Epithelial cell of prostate (primary cell): ENCODE results near the gene MRPS12.
"Not testable (repeated sequence)": the region's sequence is repeated elsewhere in the genome, so short reads cannot be mapped to it uniquely, and the experiment has no call there.

Experiments
- DNase-seq: peaks from one replicate; pipeline ENCODE4 v3.0.0-alpha.2; 2011; ENCODE audit warnings: low read depth, low spot score
- H3K27ac ChIP-seq: fragments of 450-650 bp; 2 replicates; pipeline ENCODE4 v1.5.1; 2017; ENCODE audit warnings: mild to moderate bottlenecking

MRPS12 gene

GRCh38 chr19:38932425-38933179, 1.9 kb downstream of the MRPS12 start:
- H3K27ac ChIP-seq, result no peak overlapping the region
- DNase-seq, result no peak

GRCh38 chr19:38933544-38933943, 2.8 kb downstream of the MRPS12 start:
- DNase-seq, result no peak
- H3K27ac ChIP-seq, result no peak overlapping the region

- no peak overlapping the region for H3K27ac ChIP-seq
- no peak for DNase-seq
These were observed 9.2 kb downstream of the MRPS12 start for GRCh38 chr19:38939957-38940356.

GRCh38 chr19:38941466-38941865, 10.7 kb downstream of the MRPS12 start:
- H3K27ac ChIP-seq, DNase-seq: not testable (repeated sequence)

GRCh38 chr19:38941979-38942378, 11.2 kb downstream of the MRPS12 start:
- no peak for DNase-seq
- H3K27ac ChIP-seq, result no peak overlapping the region

- no peak for DNase-seq
- H3K27ac ChIP-seq, result no peak overlapping the region
These were observed 11.9 kb downstream of the MRPS12 start for GRCh38 chr19:38942471-38943181.

- H3K27ac ChIP-seq, result no peak overlapping the region
- no peak for DNase-seq
These were observed 14.3 kb downstream of the MRPS12 start for GRCh38 chr19:38944981-38945506.

GRCh38 chr19:38945562-38946228, 15.0 kb downstream of the MRPS12 start:
- DNase-seq, result no peak
- no peak overlapping the region for H3K27ac ChIP-seq

- DNase-seq, result no peak
- H3K27ac ChIP-seq, result no peak overlapping the region
These were observed 15.7 kb downstream of the MRPS12 start for GRCh38 chr19:38946229-38947010.

- no peak for DNase-seq
- no peak overlapping the region for H3K27ac ChIP-seq
These were observed 19.0 kb downstream of the MRPS12 start for GRCh38 chr19:38949580-38950367.

- DNase-seq, result no peak
- H3K27ac ChIP-seq, result no peak overlapping the region
These were observed 20.4 kb downstream of the MRPS12 start for GRCh38 chr19:38951187-38951586.

GRCh38 chr19:38952395-38953165, 21.8 kb downstream of the MRPS12 start:
- no peak for DNase-seq
- H3K27ac ChIP-seq, result no peak overlapping the region

- no peak for DNase-seq
- no peak overlapping the region for H3K27ac ChIP-seq
These were observed 22.9 kb downstream of the MRPS12 start for GRCh38 chr19:38953677-38954076.

- no peak overlapping the region for H3K27ac ChIP-seq
- DNase-seq, result no peak
These were observed 25.5 kb downstream of the MRPS12 start for GRCh38 chr19:38956264-38956663.

- H3K27ac ChIP-seq, result no peak overlapping the region
- no peak for DNase-seq
These were observed 27.6 kb downstream of the MRPS12 start for GRCh38 chr19:38958301-38958700.

GRCh38 chr19:38959618-38960017, 28.9 kb downstream of the MRPS12 start:
- DNase-seq, result no peak
- no peak overlapping the region for H3K27ac ChIP-seq

GRCh38 chr19:38964738-38965137, 34.0 kb downstream of the MRPS12 start:
- no peak for DNase-seq
- no peak overlapping the region for H3K27ac ChIP-seq

GRCh38 chr19:38966149-38966548, 35.4 kb downstream of the MRPS12 start:
- not testable (repeated sequence) for DNase-seq, H3K27ac ChIP-seq
